ENCODE measurements around the gene ABCD2. TPM values are rescaled to one million over a fixed set of nuclear protein-coding genes. Genes with fewer than 3 reads are reported as not detected.

Gene ABCD2
- total RNA-seq, 1 experiment from 2014 or later: not detected

DNA sequence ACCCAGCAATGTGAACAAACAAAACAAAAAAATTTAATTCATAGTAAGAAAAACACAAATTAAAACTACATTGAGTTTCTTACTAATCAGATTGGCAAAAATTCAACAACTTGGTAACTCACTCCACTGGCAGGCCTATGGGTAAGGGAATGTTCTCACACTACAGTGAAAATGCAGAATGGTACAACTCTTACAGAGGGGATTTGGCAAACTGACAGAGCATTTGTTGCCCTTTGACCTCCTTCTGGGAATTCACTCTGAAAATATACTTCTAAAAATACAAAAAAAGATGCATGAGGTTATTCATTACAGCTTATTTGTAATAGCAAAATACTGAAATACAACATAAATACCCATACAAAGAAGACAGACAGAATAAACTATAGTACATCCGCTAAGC, 32.8 kb downstream of the ABCD2 start:
- BruUV-seq (replicated peaks): no TSS peak
- intact Hi-C loops (cut with micrococcal nuclease): loop anchor here (2.0 to 5.0 kb wide), 3 partner anchors 178 to 520 kb away; partner anchors contain the start of gene SLC2A13
- H3K4me3 ChIP-seq (replicated peaks in 1 of 2; ENCODE audit: low read depth in 1 of 2, low read length in 2 of 2): no peak overlapping the region

More for the DNA sequence above, 32.8 kb downstream of the ABCD2 start:
- Histone ChIP-seq H3K9ac (ENCODE audit: low read length) (no peak overlapping the region), H3K4me1 (ENCODE audit: control insufficient read depth in 1 of 2, insufficient read depth in 2 of 2, low read length in 2 of 2) (peaks cover 0 to 2% of the 10 kb centered on the region in 2 experiments; a peak in 2 of 4 replicates), H3K27ac (ENCODE audit: low read depth, low read length) (no peak overlapping the region), H3K9me3 (ENCODE audit: control insufficient read depth in 1 of 2, insufficient read depth in 1 of 2, low read depth in 1 of 2, low read length in 2 of 2) (no peaks in the 10 kb centered on the region), H3K79me2 (ENCODE audit: insufficient read depth, low read length) (no peaks in the 10 kb centered on the region), H2AFZ (ENCODE audit: low read depth, low read length, poor library complexity, severe bottlenecking) (peak overlapping the region; percentile 46), H3K36me3 (ENCODE audit: control insufficient read depth in 1 of 2, insufficient read depth in 2 of 2, low read length in 2 of 2) (no peaks in the 10 kb centered on the region), H3K9me2 (ENCODE audit: insufficient read depth) (no peaks in the 10 kb centered on the region), H3K4me2 (ENCODE audit: low read length) (no peak overlapping the region), H3K27me3 (ENCODE audit: insufficient read depth, low read length) (no peaks in the 10 kb centered on the region), H4K20me1 (ENCODE audit: insufficient read depth) (no peaks in the 10 kb centered on the region)
- RAD21 ChIA-PET (ENCODE audit: low non-redundant PET in 1 of 2, low total read pairs in 2 of 2, uncharacterized antibody in 2 of 2, unreplicated experiment in 2 of 2): no interaction called here
- TF ChIP-seq, protein P1, sequence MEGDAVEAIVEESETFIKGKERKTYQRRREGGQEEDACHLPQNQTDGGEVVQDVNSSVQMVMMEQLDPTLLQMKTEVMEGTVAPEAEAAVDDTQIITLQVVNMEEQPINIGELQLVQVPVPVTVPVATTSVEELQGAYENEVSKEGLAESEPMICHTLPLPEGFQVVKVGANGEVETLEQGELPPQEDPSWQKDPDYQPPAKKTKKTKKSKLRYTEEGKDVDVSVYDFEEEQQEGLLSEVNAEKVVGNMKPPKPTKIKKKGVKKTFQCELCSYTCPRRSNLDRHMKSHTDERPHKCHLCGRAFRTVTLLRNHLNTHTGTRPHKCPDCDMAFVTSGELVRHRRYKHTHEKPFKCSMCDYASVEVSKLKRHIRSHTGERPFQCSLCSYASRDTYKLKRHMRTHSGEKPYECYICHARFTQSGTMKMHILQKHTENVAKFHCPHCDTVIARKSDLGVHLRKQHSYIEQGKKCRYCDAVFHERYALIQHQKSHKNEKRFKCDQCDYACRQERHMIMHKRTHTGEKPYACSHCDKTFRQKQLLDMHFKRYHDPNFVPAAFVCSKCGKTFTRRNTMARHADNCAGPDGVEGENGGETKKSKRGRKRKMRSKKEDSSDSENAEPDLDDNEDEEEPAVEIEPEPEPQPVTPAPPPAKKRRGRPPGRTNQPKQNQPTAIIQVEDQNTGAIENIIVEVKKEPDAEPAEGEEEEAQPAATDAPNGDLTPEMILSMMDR (IDR thresholded peaks at IDR 0.05 in 2 of 3, conservative IDR thresholded peaks at IDR 0.05 in 1 of 3; ENCODE audit: borderline replicate concordance in 1 of 3, insufficient read depth in 1 of 3, low read depth in 2 of 3, low read length in 2 of 3): no peak
- no peak for TF ChIP-seq EZH2phosphoT487 (IDR thresholded peaks at IDR 0.05; ENCODE audit: borderline replicate concordance)
- no peak for TF ChIP-seq YY1 (IDR thresholded peaks at IDR 0.05; ENCODE audit: extremely low read depth, insufficient replicate concordance, low read depth, low read length)
- no peak for TF ChIP-seq ELF1 (IDR thresholded peaks at IDR 0.05; ENCODE audit: borderline replicate concordance, low read depth)
- TF ChIP-seq, protein P2, sequence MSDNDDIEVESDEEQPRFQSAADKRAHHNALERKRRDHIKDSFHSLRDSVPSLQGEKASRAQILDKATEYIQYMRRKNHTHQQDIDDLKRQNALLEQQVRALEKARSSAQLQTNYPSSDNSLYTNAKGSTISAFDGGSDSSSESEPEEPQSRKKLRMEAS (IDR thresholded peaks at IDR 0.05): no peak
- TF ChIP-seq CEBPB (IDR thresholded peaks at IDR 0.05; ENCODE audit: low read depth): no peak
- TF ChIP-seq RAD21 (IDR thresholded peaks at IDR 0.05; ENCODE audit: low read depth): no peak
- TF ChIP-seq JUND (IDR thresholded peaks at IDR 0.05): no peak
- TF ChIP-seq CBX3 (IDR thresholded peaks at IDR 0.05; ENCODE audit: low read depth): no peak
- POLR2A ChIA-PET: no interaction called here
- CTCF ChIA-PET: no interaction called here
- ATAC-seq (0 out of 2 replicates have a peak, but pooled peaks have one; percentile 20), DNase-seq (ENCODE audit: low read depth, low spot score) (no peak)
